NCI-H1105 treated with DMSO at 0.1 percent for 48 hours (cell line): ENCODE results near the gene MUC22.

ENCODE experiments used
- DNase-seq: peaks from one replicate; lab custom pipeline; 2025; lab: John Stamatoyannopoulos, UW

Gene MUC22

GRCh38 chr6:31079656-31080261 is 69.5 kb downstream of the MUC22 start:
- peak; percentile 76 for DNase-seq

GRCh38 chr6:31081872-31082271 is 71.6 kb downstream of the MUC22 start:
- no peak for DNase-seq

- peak; percentile 34 for DNase-seq
These were observed 73.6 kb downstream of the MUC22 start for GRCh38 chr6:31083742-31084354.
